HepG2 (cell line): ENCODE measurements around the gene ARHGEF7. TPM values are rescaled to one million over a fixed set of nuclear protein-coding genes. Genes with fewer than 3 reads are reported as not detected.

Experiments
- ATAC-seq: fragments of 200-7000 bp; cut with Tn5 transposase; 3 replicates; pipeline ENCODE4 v1.9.1; 2020; ENCODE audit warnings: mild to moderate bottlenecking, moderate library complexity
- BruUV-seq: library from RNA; stranded (reverse); fragments of 400-500 nt; replicated peaks from 2 replicates; lab custom pipeline; 2021; lab: Mats Ljungman, UMichigan
- CTCF ChIA-PET: fragments of 300-600 bp; formaldehyde crosslinking; extraction: SDS; loops from one replicate; lab custom pipeline; 2021; ENCODE audit warnings: low total read pairs, inconsistent platforms, low intra/inter-chr PET ratio; lab: Yijun Ruan, JAX
- POLR2A ChIA-PET: fragments of 350-600 bp; sonication (Branson Sonifier 250); formaldehyde crosslinking; loops from one replicate; lab custom pipeline; 2020; ENCODE audit warnings: antibody characterized with exemption, inconsistent platforms; lab: Yijun Ruan, JAX
- DNase-seq: peaks from one replicate; pipeline ENCODE4 v3.0.0-alpha.2; 2015; ENCODE audit warnings: low spot score
- FAIRE-seq: peaks from 3 replicates; lab custom pipeline; 2011; peaks lifted over from hg19 to GRCh38; lab: Jason Lieb, UNC
- H2AFZ ChIP-seq: one replicate; pipeline ENCODE4 v1.6.1; 2011; ENCODE audit warnings: low read length, inconsistent platforms
- H3K27ac ChIP-seq: fragments of 300-600 bp; 3 replicates; pipeline ENCODE4 v1.8.0; 2011; ENCODE audit warnings: mixed run types, mild to moderate bottlenecking, mixed read lengths, low read length, inconsistent platforms; ENCODE audit not compliant: insufficient read depth; ENCODE audit errors: extremely low read length
- H3K27me3 ChIP-seq, 2 experiments: fragments of 200-600 bp in 1 of 2; 2 replicates in 1 of 2; 3 replicates in 1 of 2; pipeline versions ENCODE4 v1.6.0 to v1.8.0; 2011; ENCODE audit warnings: low read length in 2 of 2, mild to moderate bottlenecking in 2 of 2, moderate library complexity in 2 of 2, inconsistent platforms in 1 of 2; ENCODE audit not compliant: insufficient read depth in 2 of 2, control insufficient read depth in 1 of 2
- H3K36me3 ChIP-seq, 2 experiments: fragments of 200-600 bp in 1 of 2; replicated peaks in 1 of 2; 2 replicates in 1 of 2; 3 replicates in 1 of 2; pipeline versions ENCODE4 v1.5.1 to v1.8.0; 2011; ENCODE audit warnings: low read length in 2 of 2, inconsistent platforms in 1 of 2; ENCODE audit not compliant: insufficient read depth in 2 of 2, control insufficient read depth in 1 of 2
- H3K4me1 ChIP-seq: 2 replicates; pipeline ENCODE4 v1.5.1; 2012; ENCODE audit warnings: low read length, inconsistent platforms; ENCODE audit not compliant: insufficient read depth
- H3K4me2 ChIP-seq: 2 replicates; pipeline ENCODE4 v1.6.0; 2011; ENCODE audit warnings: low read depth, low read length, inconsistent platforms
- H3K4me3 ChIP-seq, 3 experiments: fragments of 200-600 bp in 1 of 3; sonication (generic), shearing (Covaris generic) in 1 of 3; replicated peaks in 1 of 3; 2 replicates each; pipeline ENCODE4 v1.5.1; 2011 to 2016; ENCODE audit warnings: low read length in 3 of 3, inconsistent platforms in 2 of 3, low read depth in 2 of 3, mild to moderate bottlenecking in 2 of 3, control low read depth in 1 of 3, mixed read lengths in 1 of 3; ENCODE audit not compliant: insufficient read depth in 1 of 3
- H3K79me2 ChIP-seq: one replicate; pipeline ENCODE4 v1.6.1; 2011; ENCODE audit warnings: low read length, inconsistent platforms; ENCODE audit not compliant: insufficient read depth
- H3K9ac ChIP-seq: 2 replicates; pipeline ENCODE4 v1.6.0; 2011; ENCODE audit warnings: mild to moderate bottlenecking, low read depth, low read length, inconsistent platforms; ENCODE audit not compliant: insufficient read depth
- H3K9me3 ChIP-seq: 2 replicates; pipeline ENCODE4 v1.5.1; 2012; ENCODE audit warnings: mild to moderate bottlenecking, low read length
- H4K20me1 ChIP-seq: 2 replicates; pipeline ENCODE4 v1.6.0; 2011; ENCODE audit warnings: inconsistent platforms, mild to moderate bottlenecking, low read length, moderate library complexity; ENCODE audit not compliant: insufficient read depth
- DNMT3B ChIP-seq: conservative IDR thresholded peaks from 2 replicates; pipeline ENCODE4 v1.6.1; 2016; ENCODE audit warnings: missing biosample characterization, control low read depth
- HNRNPL ChIP-seq: fragments of 200-400 bp; formaldehyde crosslinking; IDR thresholded peaks from 2 replicates; pipeline ENCODE4 v1.6.1; 2017; ENCODE audit warnings: mild to moderate bottlenecking, low read depth, low read length
- MTA3 ChIP-seq: sonication (generic); formaldehyde crosslinking; IDR thresholded peaks from 2 replicates; pipeline ENCODE4 v1.4.0; 2020; ENCODE audit warnings: missing genetic modification reagents
- PHF21A ChIP-seq: sonication (generic); formaldehyde crosslinking; IDR thresholded peaks from 2 replicates; pipeline ENCODE4 v1.5.0; 2020; ENCODE audit warnings: mild to moderate bottlenecking, missing genetic modification reagents
- SYNCRIP ChIP-seq: fragments of 200-400 bp; formaldehyde crosslinking; IDR thresholded peaks from 2 replicates; pipeline ENCODE4 v1.6.1; 2018; ENCODE audit warnings: mild to moderate bottlenecking, low read depth, low read length; ENCODE audit not compliant: insufficient read depth
- ZBTB8A ChIP-seq: sonication (generic); formaldehyde crosslinking; IDR thresholded peaks from 2 replicates; pipeline ENCODE4 v1.4.0; 2020; ENCODE audit warnings: mild to moderate bottlenecking, low read depth, missing genetic modification reagents, borderline replicate concordance
- ZNF317 ChIP-seq: sonication (generic); formaldehyde crosslinking; IDR thresholded peaks from 2 replicates; pipeline ENCODE4 v1.5.0; 2020; ENCODE audit warnings: mild to moderate bottlenecking, missing genetic modification reagents
- ZNF460 ChIP-seq: sonication (generic); formaldehyde crosslinking; IDR thresholded peaks from 2 replicates; pipeline ENCODE4 v1.5.1; 2020; ENCODE audit warnings: missing genetic modification reagents, mild to moderate bottlenecking, borderline replicate concordance
- ZNF678 ChIP-seq: sonication (generic); formaldehyde crosslinking; IDR thresholded peaks from 2 replicates; pipeline ENCODE4 v1.4.0; 2020; ENCODE audit warnings: mild to moderate bottlenecking, missing genetic modification reagents
- ZNF746 ChIP-seq: sonication (generic); formaldehyde crosslinking; IDR thresholded peaks from 2 replicates; pipeline ENCODE4 v1.8.0; 2022; ENCODE audit warnings: mild to moderate bottlenecking, missing genetic modification reagents
- ZNF782 ChIP-seq: sonication (generic); formaldehyde crosslinking; IDR thresholded peaks from 2 replicates; pipeline ENCODE4 v1.4.0; 2020; ENCODE audit warnings: missing genetic modification reagents, mild to moderate bottlenecking, borderline replicate concordance
- WGBS: methylation state at CpG from one replicate; pipeline ENCODE4 v1.1.6; 2017; ENCODE audit warnings: low lambda C conversion rate; 5-methylcytosine and 5-hydroxymethylcytosine counted together
- in situ Hi-C: cut with HindIII; loops from 2 replicates; pipeline ENCODE4 v1.10.0; 2017; ENCODE audit warnings: low pct_unique_long_range_greater_than_20kb; ENCODE audit not compliant: extremely low pct_ligation_motif_present
- intact Hi-C: fragments of 100-400 bp; cut with micrococcal nuclease; formaldehyde crosslinking; loops from one replicate; pipeline ENCODE4 v1.10.0; 2022; ENCODE audit not compliant: unreplicated experiment
- polyA plus RNA-seq, 8 experiments: library from polyadenylated mRNA; depleted of rRNA in 3 of 8; stranded (reverse) in 7 of 8; unstranded in 1 of 8; fragments of >200 nt; fragmentation: Illumina TruSeq in 4 of 8; extraction: Trizol in 4 of 8; gene quantifications; 2 replicates each; pipeline versions ENCODE4 v1.2.1 to v1.2.3, GENCODE V29; 2011 to 2016; ENCODE audit warnings: low read depth in 4 of 8, missing spikeins in 1 of 8, mixed read lengths in 1 of 8; ENCODE audit not compliant: insufficient read depth in 1 of 8
- total RNA-seq, 5 experiments: library from RNA; depleted of rRNA; stranded (reverse); fragments of >200 nt; fragmentation: Illumina TruSeq; extraction: Trizol; gene quantifications; 2 replicates each; pipeline ENCODE4 v1.2.3, GENCODE V29; 2016; ENCODE audit warnings: low read depth in 1 of 5
- TF ChIP-seq, protein P1 (sequence below): sonication (generic); formaldehyde crosslinking; IDR thresholded peaks from 2 replicates; pipeline ENCODE4 v1.5.0; 2020; ENCODE audit warnings: missing genetic modification reagents
- TF ChIP-seq, protein P2 (sequence below): sonication (generic); formaldehyde crosslinking; IDR thresholded peaks from 2 replicates; pipeline ENCODE4 v1.4.0; 2020; ENCODE audit warnings: missing genetic modification reagents

Gene ARHGEF7
- total and polyA plus RNA-seq, 2 of the 13 experiments (the other 11 are each of a cell fraction or from before 2014, with no cell fraction given), result 15.7 to 22.3 TPM

DNA sequence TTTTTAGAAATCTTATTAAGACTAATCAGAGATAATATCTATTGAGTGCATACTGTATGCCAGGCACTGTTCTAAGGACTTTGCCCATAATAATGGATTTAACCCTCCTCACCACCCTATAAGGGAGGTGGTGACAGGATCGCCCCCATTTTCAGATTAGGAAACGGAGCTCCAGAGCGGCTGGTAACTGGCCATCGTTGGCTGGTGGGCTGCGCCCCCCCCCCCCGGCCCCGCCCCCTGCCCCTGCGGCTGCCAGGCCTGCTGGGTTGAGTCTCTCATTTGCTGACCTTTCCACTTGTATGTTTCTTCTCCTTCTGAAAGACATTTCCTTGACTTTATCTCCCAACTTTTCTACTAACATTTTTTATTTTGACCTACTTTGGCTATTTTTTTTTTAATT is 8.5 kb downstream of the ARHGEF7 start:
- no peak overlapping the region for H3K27ac ChIP-seq
- H3K36me3 ChIP-seq, result no peaks in the 10 kb centered on the region
- intact Hi-C loops, result no loop called here
- ChIA-PET POLR2A (no interaction called here), CTCF (no interaction called here)
- DNase-seq (no peak), FAIRE-seq (no peak), ATAC-seq (no peak)
- H3K79me2 ChIP-seq, result no peaks in the 10 kb centered on the region
- WGBS, result 35% methylated on average over 8 of the region's 8 CpGs
- H4K20me1 ChIP-seq, result no peaks in the 10 kb centered on the region
- no peaks in the 10 kb centered on the region for H3K4me1 ChIP-seq
- BruUV-seq, result no TSS peak
- H3K4me3 ChIP-seq, result no peak overlapping the region
- H3K4me2 ChIP-seq, result no peak overlapping the region
- H3K9ac ChIP-seq, result no peak overlapping the region
- H3K9me3 ChIP-seq, result no peaks in the 10 kb centered on the region
- in situ Hi-C loops, result no loop called here
- H2AFZ ChIP-seq, result no peak overlapping the region
- H3K27me3 ChIP-seq, result peaks cover 7 to 41% of the 10 kb centered on the region in 2 experiments
- TF ChIP-seq ZNF317 (CRISPR knock-in tag) (no peak), DNMT3B (CRISPR knock-in tag) (no peak), HNRNPL (no peak), ZNF746 (no peak), MTA3 (CRISPR knock-in tag) (no peak), ZNF678 (no peak), SYNCRIP (no peak), ZNF460 (CRISPR knock-in tag) (no peak), ZNF782 (CRISPR knock-in tag) (no peak), ZBTB8A (no peak), PHF21A (CRISPR knock-in tag) (no peak)
- TF ChIP-seq, protein P1, sequence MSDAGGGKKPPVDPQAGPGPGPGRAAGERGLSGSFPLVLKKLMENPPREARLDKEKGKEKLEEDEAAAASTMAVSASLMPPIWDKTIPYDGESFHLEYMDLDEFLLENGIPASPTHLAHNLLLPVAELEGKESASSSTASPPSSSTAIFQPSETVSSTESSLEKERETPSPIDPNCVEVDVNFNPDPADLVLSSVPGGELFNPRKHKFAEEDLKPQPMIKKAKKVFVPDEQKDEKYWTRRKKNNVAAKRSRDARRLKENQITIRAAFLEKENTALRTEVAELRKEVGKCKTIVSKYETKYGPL (CRISPR knock-in tag), result no peak
- TF ChIP-seq, protein P2, sequence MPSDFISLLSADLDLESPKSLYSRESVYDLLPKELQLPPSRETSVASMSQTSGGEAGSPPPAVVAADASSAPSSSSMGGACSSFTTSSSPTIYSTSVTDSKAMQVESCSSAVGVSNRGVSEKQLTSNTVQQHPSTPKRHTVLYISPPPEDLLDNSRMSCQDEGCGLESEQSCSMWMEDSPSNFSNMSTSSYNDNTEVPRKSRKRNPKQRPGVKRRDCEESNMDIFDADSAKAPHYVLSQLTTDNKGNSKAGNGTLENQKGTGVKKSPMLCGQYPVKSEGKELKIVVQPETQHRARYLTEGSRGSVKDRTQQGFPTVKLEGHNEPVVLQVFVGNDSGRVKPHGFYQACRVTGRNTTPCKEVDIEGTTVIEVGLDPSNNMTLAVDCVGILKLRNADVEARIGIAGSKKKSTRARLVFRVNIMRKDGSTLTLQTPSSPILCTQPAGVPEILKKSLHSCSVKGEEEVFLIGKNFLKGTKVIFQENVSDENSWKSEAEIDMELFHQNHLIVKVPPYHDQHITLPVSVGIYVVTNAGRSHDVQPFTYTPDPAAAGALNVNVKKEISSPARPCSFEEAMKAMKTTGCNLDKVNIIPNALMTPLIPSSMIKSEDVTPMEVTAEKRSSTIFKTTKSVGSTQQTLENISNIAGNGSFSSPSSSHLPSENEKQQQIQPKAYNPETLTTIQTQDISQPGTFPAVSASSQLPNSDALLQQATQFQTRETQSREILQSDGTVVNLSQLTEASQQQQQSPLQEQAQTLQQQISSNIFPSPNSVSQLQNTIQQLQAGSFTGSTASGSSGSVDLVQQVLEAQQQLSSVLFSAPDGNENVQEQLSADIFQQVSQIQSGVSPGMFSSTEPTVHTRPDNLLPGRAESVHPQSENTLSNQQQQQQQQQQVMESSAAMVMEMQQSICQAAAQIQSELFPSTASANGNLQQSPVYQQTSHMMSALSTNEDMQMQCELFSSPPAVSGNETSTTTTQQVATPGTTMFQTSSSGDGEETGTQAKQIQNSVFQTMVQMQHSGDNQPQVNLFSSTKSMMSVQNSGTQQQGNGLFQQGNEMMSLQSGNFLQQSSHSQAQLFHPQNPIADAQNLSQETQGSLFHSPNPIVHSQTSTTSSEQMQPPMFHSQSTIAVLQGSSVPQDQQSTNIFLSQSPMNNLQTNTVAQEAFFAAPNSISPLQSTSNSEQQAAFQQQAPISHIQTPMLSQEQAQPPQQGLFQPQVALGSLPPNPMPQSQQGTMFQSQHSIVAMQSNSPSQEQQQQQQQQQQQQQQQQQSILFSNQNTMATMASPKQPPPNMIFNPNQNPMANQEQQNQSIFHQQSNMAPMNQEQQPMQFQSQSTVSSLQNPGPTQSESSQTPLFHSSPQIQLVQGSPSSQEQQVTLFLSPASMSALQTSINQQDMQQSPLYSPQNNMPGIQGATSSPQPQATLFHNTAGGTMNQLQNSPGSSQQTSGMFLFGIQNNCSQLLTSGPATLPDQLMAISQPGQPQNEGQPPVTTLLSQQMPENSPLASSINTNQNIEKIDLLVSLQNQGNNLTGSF, result no peak
